Frontal cortex (tissue), 4 donors: ENCODE data around the gene CEACAM19. TPM values are rescaled to one million over a fixed set of nuclear protein-coding genes. Genes with fewer than 3 reads are reported as not detected.
A peak's percentile ranks its signal among the peaks of the same experiment; 100 is the strongest.
"Not testable (repeated sequence)": the region's sequence is repeated elsewhere in the genome, so short reads cannot be mapped to it uniquely, and the experiment has no call there.

Experiments used
- DNase-seq, 2 donors: peaks; one replicate each; pipeline ENCODE4 v3.0.0; 2012; ENCODE audit warnings: low spot score in 2 of 2
- FAIRE-seq: peaks from 2 replicates; lab custom pipeline; 2012; peaks lifted over from hg19 to GRCh38; lab: Jason Lieb, UNC
- total RNA-seq: library from RNA; depleted of rRNA; stranded (reverse); fragments of >200 nt; gene quantifications from one replicate; pipeline ENCODE4 v1.2.3, GENCODE V29; 2014
- donor health status: control.
- donor health status: control.
- donor health status: control.

The CEACAM19 gene
- total RNA-seq, 1 donor from 2014 or later: 0.82 TPM

DNA sequence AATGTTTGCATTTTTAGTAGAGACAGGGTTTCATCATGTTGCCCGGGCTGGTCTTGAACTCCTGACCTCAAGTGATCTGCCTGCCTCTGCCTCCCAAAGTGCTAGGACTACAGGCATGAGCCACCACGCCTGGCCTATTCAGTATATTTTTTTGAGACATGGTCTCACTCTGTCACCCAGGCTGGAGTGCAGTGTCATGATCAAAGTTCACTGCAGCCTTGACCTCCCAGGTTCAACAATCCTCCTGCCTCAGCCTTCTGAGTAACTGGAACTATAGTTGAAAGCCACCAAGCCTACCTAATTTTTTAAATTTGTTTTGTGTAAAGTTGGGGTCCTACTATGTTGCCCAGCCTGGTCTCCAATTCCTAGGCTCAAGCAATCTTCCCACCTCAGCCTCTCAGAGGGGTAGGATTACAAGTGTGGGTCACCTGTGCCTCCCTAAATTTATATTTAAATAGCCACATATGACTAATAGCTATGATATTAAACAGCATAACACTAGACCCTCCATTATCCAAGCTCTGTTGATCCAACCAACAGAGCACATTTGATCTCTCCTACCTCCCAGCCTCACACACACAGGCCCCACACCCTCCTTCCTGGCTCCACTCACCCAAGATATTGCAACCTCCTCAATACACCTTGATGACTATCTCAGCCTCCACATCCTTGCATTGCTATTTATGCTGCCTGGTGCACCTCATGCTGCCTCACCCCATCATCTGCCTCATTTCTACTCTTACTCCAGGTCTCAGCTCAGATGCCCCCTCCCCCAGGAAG is 2.1 kb upstream of the CEACAM19 start:
- no peak for FAIRE-seq
- DNase-seq: no peak

DNA sequence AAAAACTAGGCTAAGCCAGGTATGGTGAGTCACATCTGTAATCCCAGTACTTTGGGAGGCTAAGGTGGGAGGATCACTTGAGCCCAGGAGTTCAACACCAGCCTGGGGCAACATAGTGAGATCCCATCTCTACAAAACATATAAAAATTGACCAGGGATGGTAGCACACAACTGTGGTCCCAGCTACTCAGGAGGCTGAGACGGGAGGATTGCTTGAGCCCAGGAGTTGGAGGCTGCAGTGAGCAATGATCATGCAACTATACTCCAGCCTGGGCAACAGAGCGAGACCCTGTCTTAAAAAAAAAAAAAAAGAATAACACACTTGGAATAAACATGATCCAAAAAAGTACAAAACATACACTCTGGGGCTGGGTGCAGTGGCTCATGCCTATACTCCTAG is 1.3 kb upstream of the CEACAM19 start:
- not testable (repeated sequence) for FAIRE-seq, DNase-seq

DNA sequence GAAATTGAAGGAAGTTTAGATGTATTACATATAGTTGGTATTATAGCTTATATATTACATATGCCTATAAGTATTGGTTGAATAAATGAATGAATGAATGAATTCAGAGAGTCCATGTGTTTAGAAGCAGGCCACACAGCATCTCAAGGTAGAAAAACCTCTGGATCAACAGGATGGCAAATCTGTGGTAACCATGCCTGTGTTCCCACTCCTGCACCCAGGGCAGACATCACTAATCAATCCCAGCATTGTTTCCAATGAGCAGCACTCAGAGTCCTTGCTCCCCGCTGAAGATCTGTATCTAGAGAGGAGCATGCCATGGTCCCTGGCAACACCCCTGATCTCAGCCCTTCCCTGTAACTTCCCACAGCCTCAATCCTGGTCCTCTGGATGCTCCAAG is 944 bp downstream of the CEACAM19 start:
- DNase-seq (no peak), FAIRE-seq (no peak)

DNA sequence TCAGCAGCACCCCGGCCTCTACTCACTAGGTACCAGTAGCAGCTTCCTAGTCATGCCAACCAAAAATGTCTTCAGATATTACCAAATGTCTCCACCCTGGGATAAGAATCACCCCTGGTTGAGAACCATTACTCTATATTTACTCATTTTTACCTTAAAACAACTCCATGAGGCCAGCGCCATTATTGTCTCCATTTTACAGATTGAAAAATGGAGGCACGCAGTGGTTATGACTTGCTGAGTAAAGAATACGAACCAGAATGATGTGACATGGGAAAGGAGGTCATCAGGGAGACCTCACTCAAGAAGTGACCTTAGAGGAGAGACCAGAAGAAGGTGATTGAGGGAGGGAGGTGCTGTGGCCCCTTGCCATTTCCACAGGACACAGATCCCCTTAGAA is 2.2 kb downstream of the CEACAM19 start:
- DNase-seq (no peak), FAIRE-seq (no peak)

DNA sequence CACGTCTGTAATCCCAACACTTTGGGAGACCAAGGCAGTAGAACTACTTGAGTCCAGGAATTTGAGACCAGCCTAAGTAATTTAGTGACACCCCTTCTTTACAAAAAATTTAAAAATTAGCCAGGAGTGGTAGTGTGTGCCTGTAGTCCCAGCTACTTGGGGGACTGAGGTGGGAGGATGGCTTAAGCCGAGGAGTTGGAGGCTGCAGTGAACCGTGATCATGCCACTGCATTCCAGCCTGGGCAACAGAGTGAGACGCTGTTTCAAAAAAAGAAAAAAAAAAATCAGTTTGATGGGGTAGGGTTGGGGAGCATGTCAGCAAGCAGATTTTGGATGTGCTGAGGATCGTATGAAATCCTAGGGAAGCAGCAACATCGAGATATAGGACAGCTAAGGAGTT is 4.2 kb downstream of the CEACAM19 start:
- DNase-seq (no peak), FAIRE-seq (no peak)

DNA sequence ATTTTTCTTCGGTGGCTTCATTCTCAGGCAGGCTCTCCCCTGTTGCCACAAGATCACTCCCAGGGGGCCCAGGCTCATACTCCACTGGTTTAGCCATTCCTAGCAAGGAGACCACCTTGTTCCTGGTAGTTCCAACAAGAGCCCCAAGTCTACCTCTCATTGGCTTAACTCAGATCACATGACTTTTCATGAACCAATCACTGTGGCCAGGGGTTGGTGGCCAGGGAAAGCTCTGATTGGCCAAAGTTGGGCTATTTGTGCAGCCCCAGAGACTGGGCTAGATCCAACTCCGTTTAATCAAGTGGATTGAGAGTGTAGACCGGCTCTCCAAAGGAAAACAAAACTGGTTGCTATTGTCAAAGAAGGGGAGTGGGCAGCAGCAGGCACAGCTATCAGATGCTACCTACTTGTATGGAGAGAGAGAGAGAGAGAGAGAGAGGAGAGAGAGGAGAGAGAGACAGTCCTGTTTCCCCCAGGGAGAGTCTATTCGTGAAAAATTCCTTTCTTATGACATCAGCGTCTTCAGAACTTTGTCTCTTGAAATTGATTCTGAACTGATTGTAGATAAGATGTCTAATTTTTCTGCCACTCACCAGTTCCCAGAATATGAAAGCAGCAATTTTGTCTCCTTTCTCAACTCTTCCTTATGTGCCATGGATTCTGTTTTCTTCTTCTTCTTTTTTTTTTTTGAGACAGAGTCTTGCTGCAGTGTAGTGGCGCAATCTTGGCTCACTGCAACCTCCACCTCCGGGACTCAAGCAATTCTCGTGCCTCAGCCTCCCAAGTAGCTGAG is 5.9 kb downstream of the CEACAM19 start:
- DNase-seq: no peak

DNA sequence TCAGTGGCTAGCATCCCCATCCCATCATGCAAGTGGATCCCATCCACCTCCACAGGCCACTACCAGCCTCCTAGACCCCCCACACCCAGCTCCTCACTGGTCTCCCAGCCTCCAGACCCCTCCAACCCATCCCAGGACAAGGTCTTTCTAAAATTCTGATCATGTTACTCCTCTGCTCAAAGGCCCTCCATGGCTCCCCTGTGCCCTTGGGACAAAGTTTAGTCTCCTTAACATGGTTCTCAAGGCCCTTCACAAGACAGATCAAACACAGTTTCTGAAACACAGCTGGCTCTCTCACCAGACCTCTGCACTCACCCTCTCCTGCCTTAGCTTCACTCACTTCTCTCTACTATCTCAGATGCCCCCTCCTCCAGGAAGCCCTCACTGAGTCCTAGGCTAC is 9.3 kb downstream of the CEACAM19 start:
- DNase-seq: no peak
- FAIRE-seq: no peak

More for the DNA sequence above, 5.9 kb downstream of the CEACAM19 start:
- no peak for FAIRE-seq

DNA sequence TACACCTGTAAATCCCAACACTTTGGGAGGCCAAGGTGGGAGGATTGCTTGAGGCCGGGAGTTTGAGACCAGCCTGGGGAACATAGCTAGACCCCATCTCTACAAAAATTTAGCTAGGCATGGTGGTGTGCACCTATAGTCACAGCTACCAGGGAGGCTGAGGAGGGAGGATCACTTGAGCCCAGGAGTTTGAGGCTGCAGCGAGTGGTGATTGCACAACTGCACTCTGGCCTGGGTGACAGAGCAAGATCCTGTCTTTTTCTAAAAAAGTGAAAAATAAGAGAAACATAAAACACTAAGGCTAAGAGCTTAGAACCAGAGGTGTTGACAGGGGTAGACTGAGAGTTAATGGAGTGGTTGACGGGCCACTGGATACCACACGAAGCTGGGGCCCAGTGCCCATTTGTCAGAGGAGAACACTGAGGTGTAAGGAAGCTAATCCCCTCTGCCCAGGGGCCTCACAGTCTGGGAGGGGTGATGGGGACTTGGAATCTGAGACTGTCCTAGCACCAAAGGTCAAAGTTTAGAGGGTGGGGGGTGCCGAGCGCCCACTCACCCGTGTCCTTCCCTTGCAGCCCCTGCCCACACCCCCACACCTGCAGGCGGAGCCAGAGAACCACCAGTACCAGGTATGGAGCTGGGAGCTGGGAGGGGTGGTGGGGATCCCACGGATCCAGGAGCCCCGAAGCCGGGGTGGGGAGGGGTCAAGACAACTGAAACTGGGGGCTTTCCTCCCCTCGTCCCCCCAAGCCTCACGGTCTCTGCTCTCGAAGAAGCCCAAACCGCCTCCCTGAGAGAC is 10.9 kb downstream of the CEACAM19 start:
- no peak for DNase-seq
- FAIRE-seq: no peak

DNA sequence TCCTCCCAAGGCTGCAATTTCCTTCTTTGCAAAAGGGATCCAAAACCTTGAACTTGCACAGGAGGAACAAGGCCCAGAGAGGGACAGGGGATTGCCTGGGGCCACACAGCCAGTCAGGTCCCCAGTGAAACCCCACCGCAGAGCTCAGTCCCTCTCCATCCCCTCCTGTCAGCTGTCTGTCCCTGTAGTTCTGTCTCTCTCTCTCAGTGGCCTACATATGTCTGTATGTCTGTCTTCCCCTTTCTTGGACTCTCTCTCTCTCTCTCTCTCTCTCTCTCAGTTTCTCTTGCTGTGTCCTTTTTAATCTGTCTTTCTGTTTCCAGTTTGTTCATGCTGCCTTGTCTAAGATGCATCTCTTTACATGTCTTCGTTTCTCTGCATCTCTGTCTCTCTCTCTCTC is 11.5 kb downstream of the CEACAM19 start:
- no peak for DNase-seq
- FAIRE-seq: no peak

DNA sequence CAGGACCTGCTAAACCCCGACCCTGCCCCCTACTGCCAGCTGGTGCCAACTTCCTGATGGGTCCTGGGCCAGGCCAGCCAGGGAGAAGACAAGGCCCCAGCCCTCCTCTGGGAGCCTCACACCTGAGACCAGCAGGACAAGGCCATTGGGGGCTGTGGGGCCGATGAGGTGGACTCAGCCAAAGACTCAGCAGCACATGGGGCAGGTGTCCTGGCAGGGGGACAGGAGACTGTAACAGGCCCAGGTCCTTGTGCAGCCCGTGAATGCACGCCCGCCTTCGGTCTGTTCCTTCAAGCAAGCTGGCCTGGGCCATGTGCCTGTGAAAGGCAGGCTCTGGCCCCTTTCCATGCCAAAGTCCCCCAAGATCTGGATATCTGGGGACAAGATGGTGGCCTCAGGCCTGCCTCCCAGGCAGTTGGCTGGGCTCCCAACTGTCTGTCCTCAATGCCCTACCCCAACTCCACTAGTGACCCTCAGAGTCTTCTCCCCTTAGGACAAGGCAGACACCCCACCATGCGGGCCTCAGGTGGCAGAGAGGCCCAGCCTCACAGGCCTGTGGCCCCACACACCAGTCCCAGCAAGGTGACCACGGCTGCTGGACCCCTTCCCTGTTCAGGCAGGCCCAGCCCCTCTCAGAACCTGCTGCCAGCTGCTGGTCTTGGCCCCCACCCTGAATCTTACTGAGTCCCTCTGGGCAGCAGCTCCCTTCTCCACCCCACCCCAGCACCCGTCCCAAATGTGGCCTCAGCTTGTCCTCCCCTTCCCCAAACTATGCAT is 12.3 kb downstream of the CEACAM19 start:
- DNase-seq: no peak
- no peak for FAIRE-seq

DNA sequence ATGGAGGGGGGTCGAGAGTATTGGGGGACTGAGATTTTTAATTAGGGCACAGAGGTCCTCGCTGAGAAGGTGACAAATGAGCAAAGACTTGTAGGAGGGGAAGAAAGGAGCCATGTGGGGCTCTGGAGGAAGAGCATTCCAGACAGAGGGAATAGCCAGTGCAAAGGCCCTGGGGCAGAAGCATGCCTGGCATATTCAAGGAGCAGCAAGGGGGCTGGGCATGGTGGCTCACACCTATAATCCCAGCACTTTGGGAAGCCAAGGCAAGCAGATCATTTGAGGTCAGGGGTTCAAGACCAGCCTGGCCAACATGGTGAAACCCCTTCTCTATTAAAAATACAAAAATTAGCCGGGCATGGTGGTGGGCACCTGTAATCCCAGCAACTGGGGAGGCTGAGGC is 13.1 kb downstream of the CEACAM19 start:
- DNase-seq, FAIRE-seq: not testable (repeated sequence)

DNA sequence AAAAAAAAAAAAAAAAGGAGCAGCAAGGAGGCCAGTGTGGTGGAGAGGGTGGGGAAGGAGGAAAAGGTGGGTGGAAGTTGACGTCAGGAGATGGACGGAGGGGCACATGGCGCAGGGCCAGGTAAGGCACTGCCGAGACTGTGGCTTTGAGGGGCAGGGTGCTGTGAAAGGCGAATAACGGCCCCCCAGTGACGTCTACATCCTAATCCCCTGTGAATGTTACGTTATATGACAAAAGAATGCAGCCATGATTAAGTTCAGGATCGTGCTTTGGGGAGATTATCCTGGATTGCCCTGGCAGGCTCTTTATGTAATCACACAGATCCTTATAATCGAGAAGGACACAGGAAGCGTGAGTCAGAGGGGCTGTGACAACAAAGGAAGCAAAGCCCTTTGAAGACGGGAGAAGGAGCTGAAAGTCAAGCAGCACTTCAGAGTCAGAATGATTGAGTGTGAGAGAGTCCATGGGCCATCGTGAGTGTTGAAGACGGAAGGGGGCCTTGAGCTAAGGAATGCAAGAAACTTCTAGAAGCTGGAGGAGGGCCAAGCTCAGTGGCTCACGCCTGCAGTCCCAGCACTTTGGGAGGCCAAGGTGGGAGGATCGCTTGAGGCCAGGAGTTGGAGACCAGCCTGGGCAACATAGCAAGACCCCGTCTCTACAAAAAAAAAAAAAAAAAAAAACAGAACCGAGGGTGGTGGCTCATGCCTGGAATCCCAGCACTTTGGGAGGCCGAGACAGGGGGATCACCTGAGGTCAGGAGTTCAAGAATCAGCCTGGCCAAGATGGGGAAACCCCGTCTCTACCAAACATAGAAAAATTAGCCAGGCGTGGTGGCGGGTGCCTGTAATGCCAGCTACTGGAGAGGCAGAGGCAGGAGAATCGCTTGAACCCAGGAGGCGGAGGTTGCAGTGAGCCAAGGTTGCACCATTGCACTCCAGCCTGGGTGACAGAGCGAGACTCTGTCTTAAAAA is 13.9 kb downstream of the CEACAM19 start:
- no peak for FAIRE-seq

DNA sequence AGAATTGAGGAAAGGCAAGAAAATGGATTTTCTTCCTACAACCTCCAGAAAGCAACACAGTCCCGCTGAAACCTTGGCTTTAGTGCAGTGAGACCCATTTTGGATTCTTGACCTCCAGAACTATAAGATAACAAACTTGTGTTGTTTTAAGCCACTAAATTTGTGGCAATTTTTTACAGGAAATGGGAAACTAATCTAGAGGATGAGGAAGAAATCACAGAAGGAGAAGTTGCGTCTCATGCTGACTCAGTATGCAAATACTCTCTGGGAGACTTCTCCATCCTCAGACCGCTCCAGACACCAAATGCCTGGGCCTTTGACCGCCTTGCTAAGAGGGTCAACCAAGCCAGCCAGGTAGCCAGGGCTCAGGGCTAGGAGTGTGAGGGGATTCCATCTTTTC is 14.6 kb downstream of the CEACAM19 start:
- DNase-seq: no peak
- FAIRE-seq: no peak

More for the DNA sequence above, 13.9 kb downstream of the CEACAM19 start:
- DNase-seq: no peak

DNA sequence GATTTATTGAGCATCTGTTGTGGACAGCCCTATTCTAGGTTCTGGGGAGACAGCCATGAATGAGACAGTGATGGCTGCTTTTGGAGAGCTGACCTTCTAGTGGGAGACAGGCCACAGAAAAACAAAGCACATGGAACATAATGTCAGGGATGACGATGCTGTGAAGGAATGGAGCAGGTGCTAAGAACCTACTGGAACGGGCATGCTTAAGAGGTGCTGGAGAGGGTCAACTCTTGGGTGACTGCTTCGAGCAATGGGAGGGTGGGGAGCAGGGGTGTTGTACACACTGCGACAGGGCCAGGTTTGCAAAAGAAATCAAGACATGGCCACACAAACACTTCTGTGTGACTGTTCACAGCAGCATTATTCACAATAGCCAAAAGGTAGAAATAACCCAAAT is 15.6 kb downstream of the CEACAM19 start:
- FAIRE-seq: no peak
- no peak for DNase-seq

DNA sequence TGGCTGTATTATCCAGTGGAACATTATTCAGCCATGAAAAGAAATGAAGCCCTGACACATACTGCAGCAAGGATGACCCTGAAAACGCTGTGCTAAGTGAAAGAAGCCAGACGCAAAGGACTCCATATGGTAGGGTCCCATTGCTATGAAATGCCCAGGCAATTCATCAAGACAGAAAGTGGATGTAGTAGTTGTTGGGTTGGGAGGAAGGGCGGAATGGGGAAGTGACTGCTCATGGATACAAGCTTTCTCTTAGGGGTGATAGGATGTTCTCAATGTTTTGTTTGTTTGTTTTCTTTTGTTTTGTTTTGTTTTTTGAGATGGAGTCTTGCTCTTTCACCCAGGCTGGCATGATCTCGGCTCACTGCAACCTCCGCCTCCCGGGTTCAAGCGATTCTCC is 16.6 kb downstream of the CEACAM19 start:
- FAIRE-seq (no peak), DNase-seq (no peak)

DNA sequence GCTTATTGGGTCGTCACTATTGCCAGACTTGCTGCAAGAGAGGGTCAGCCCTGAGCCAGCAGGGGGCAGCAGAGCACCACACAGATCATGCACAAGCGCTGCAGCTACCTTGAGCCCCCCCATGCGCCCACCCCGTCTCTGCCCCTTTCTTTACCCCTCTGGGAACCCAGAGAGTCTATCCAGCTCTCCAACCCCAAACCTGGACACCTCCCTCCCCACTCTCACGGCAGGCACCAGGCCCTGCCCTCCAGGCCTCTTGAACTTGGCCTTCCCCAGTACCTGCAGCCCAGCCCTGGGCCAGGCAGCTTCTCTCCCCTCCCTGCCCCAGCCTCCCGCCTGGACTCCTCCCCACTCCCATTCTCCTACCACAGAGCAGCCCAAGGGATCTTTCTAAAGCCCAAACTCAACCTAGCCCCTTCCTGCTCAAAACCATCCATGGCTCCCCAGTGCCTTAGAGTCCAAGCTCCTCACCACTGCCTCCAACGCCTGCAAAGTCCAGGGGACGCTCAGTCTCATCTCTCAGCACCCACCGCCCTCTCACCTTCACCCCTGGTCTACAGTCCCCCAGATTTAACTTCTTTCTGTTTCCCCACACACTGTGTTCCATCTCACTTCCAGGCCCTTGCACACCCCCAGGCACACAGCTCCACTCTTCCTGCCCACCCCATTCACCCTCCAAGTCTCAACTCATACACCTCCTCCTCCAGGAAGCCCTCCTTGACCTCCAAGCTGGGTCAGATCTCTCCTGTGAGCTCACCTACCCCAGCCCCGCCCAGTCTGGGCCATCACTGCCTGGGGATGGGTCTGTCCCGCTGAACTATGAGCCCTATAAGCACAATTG is 18.2 kb downstream of the CEACAM19 start:
- no peak for FAIRE-seq
- DNase-seq: peak in 1 of 2 donors; percentile 72

DNA sequence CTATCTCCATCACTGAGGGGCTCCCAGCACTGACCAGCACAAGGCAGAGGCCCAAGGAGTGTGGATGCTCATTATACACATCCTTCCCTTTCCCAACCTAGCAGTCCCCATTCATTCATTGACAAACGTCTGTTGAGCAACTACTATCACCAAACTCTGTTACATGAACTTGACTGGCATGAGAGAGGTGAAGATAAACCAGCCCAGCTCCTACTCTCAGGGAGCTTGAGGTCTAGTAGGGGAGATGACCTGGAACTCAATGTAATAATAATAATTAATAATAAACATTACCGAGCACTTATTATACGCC is 18.8 kb downstream of the CEACAM19 start:
- no peak for DNase-seq
- no peak for FAIRE-seq

DNA sequence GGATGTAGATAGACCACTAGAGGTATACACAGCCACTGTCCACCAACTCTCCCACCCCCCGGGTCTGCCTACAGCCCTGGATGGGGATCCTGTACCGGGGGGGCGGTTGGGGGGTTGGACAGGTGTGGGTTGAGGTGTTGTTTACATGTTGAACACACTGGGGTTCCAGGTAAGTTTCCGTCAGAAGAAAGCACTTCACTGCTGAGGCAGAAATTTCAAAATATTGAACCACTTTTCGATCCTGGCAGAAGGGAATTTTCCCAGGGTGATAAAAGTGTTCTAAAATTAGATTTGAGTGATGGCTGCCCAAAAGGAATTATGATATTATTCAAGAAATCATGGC is 21.1 kb downstream of the CEACAM19 start:
- no peak for FAIRE-seq
- no peak for DNase-seq
